GM13976 (cell line): ENCODE measurements around the gene RASGRF1.

ENCODE experiments used
- DNase-seq: peaks from one replicate; pipeline ENCODE4 v3.0.0; 2012; ENCODE audit warnings: low spot score
- CTCF ChIP-seq: IDR thresholded peaks from 2 replicates; pipeline ENCODE4 v1.5.1; 2012; ENCODE audit warnings: borderline replicate concordance, mild to moderate bottlenecking; ENCODE audit not compliant: insufficient read depth; ENCODE audit errors: extremely low read depth, missing control alignments, control extremely low read depth
- in situ Hi-C: fragments of 300-500 bp; cut with MboI; formaldehyde crosslinking; loops from one replicate; pipeline ENCODE4 v1.12.0; 2022; ENCODE audit warnings: low sequenced_read_pairs, mixed read lengths, inconsistent platforms; ENCODE audit not compliant: unreplicated experiment

The RASGRF1 gene

GRCh38 chr15:79089331-79089889 is 1.2 kb downstream of the RASGRF1 start:
- in situ Hi-C loops = no loop called here
- no peak for TF ChIP-seq CTCF
- DNase-seq = peak; percentile 51

GRCh38 chr15:79088426-79089205 is 2.0 kb downstream of the RASGRF1 start:
- TF ChIP-seq CTCF = no peak
- no peak for DNase-seq
- in situ Hi-C loops = no loop called here

- no peak for TF ChIP-seq CTCF
- DNase-seq = no peak
- in situ Hi-C loops = no loop called here
Observed at GRCh38 chr15:79086814-79087213, 3.8 kb downstream of the RASGRF1 start.

- no peak for TF ChIP-seq CTCF
- DNase-seq = no peak
Observed at GRCh38 chr15:79084308-79084968, 6.1 kb downstream of the RASGRF1 start.

GRCh38 chr15:79083154-79083553 is 7.4 kb downstream of the RASGRF1 start:
- in situ Hi-C loops = no loop called here
- no peak for DNase-seq
- TF ChIP-seq CTCF = no peak

More at GRCh38 chr15:79084308-79084968, 6.1 kb downstream of the RASGRF1 start:
- in situ Hi-C loops = no loop called here

- no peak for DNase-seq
- TF ChIP-seq CTCF = no peak
- in situ Hi-C loops = no loop called here
Observed at GRCh38 chr15:79082363-79083070, 8.1 kb downstream of the RASGRF1 start.
